ENCODE measurements around the gene KLK2.

DNA sequence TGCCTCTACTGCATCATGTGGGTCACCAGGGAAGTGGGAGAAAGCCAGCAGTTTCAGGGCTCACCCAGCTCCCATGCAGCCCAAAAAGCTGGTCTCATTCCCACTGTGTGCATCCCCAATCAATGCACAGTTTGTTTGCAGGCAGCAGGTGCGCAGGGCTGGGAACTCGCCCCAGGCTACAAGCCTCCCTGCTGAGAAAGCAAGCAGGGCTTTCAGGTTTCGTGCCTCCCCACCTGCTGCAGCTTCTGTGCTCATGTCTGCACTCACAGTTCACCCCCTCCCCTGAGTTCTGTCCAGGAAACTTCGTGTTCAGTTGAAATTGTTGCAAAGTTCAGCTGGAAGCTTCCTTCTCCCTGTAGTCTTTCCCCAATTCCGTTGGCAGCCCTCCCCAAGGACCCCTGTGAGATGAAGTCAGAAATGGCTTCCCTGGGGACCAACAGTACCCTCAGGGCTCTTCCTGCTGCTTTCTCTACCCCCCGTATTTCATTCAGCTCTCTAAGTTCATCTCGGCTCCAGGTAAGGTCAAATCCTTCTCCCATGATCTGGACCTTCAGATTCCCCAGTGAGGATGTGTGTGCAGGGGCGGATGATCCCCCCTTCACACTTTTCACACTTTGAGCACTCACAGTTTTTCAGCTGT is 28.8 kb upstream of the KLK2 start:
- TF ChIP-seq, protein P1, sequence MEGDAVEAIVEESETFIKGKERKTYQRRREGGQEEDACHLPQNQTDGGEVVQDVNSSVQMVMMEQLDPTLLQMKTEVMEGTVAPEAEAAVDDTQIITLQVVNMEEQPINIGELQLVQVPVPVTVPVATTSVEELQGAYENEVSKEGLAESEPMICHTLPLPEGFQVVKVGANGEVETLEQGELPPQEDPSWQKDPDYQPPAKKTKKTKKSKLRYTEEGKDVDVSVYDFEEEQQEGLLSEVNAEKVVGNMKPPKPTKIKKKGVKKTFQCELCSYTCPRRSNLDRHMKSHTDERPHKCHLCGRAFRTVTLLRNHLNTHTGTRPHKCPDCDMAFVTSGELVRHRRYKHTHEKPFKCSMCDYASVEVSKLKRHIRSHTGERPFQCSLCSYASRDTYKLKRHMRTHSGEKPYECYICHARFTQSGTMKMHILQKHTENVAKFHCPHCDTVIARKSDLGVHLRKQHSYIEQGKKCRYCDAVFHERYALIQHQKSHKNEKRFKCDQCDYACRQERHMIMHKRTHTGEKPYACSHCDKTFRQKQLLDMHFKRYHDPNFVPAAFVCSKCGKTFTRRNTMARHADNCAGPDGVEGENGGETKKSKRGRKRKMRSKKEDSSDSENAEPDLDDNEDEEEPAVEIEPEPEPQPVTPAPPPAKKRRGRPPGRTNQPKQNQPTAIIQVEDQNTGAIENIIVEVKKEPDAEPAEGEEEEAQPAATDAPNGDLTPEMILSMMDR (IDR thresholded peaks at IDR 0.05) = no peak
- TF ChIP-seq POLR2A (IDR thresholded peaks at IDR 0.05) = no peak
- no peak for TF ChIP-seq EP300 (IDR thresholded peaks at IDR 0.05)
